K562 (cell line): ENCODE data around the gene ZBTB14. TPM values are rescaled to one million over a fixed set of nuclear protein-coding genes. Genes with fewer than 3 reads are reported as not detected.

ENCODE experiments used
- ARHGAP35 ChIP-seq: fragments of 450-650 bp; IDR thresholded peaks from 2 replicates; pipeline ENCODE4 v1.6.1; 2018; ENCODE audit not compliant: partially characterized antibody
- ELF4 ChIP-seq: fragments of 450-650 bp; formaldehyde crosslinking; IDR thresholded peaks from 2 replicates; pipeline ENCODE4 v1.4.0; 2022; ENCODE audit warnings: missing genetic modification characterization
- GATAD2A ChIP-seq: fragments of 450-650 bp; IDR thresholded peaks from 2 replicates; pipeline ENCODE4 v1.6.1; 2017
- MAFG ChIP-seq: fragments of 450-650 bp; conservative IDR thresholded peaks from 2 replicates; pipeline ENCODE4 v1.6.1; 2016; ENCODE audit warnings: missing genetic modification characterization, missing compliant biosample characterization
- NBN ChIP-seq: fragments of 450-650 bp; IDR thresholded peaks from 2 replicates; pipeline ENCODE4 v1.6.1; 2016; ENCODE audit warnings: low read depth, mild to moderate bottlenecking
- PCBP1 ChIP-seq: fragments of 200-400 bp; formaldehyde crosslinking; IDR thresholded peaks from 2 replicates; pipeline ENCODE4 v1.6.1; 2018; ENCODE audit warnings: mild to moderate bottlenecking, low read depth, low read length; ENCODE audit not compliant: poor library complexity, severe bottlenecking
- PML ChIP-seq: IDR thresholded peaks from 2 replicates; pipeline ENCODE4 v1.6.1; 2012; ENCODE audit warnings: low read length, inconsistent platforms
- PURB ChIP-seq: sonication (generic); formaldehyde crosslinking; IDR thresholded peaks from 2 replicates; pipeline ENCODE4 v1.9.0; 2021; ENCODE audit warnings: low read depth, mild to moderate bottlenecking, missing genetic modification reagents
- SMARCA4 ChIP-seq: fragments of 450-650 bp; IDR thresholded peaks from 2 replicates; pipeline ENCODE4 v1.6.1; 2016
- SMARCE1 ChIP-seq: fragments of 450-650 bp; IDR thresholded peaks from 2 replicates; pipeline ENCODE4 v1.7.1; 2016; ENCODE audit warnings: mild to moderate bottlenecking
- TRIM28 ChIP-seq: fragments of 450-650 bp; IDR thresholded peaks from 2 replicates; pipeline ENCODE4 v1.6.1; 2017
- U2AF1 ChIP-seq: fragments of 200-400 bp; formaldehyde crosslinking; optimal IDR thresholded peaks from 2 replicates; pipeline ENCODE3; 2017; ENCODE audit warnings: mild to moderate bottlenecking, low read depth, low read length, moderate library complexity
- ZNF197 ChIP-seq: fragments of 200-800 bp; sonication (Bioruptor generic); IDR thresholded peaks from 2 replicates; pipeline ENCODE4 v1.6.1; 2016; ENCODE audit warnings: low read depth, missing genetic modification characterization, missing compliant biosample characterization
- ZNF224 ChIP-seq: sonication (generic); formaldehyde crosslinking; IDR thresholded peaks from 2 replicates; pipeline ENCODE4 v1.8.0; 2022; ENCODE audit warnings: mild to moderate bottlenecking, missing genetic modification reagents
- ZNF644 ChIP-seq: fragments of 200-800 bp; sonication (Bioruptor generic); IDR thresholded peaks from 2 replicates; pipeline ENCODE4 v1.6.1; 2016; ENCODE audit warnings: low read depth, missing genetic modification characterization, missing compliant biosample characterization
- polyA plus RNA-seq, 8 experiments: library from polyadenylated mRNA; depleted of rRNA in 4 of 8; stranded (reverse) in 5 of 8; unstranded in 3 of 8; fragments of >200 nt; fragmentation: Nextera tagmentation in 2 of 8; fragmentation: Illumina TruSeq in 1 of 8; extraction: Ambion mirVana in 2 of 8; extraction: Trizol in 1 of 8; gene quantifications; 2 replicates each; pipeline versions ENCODE4 v1.2.1 to v1.2.3, GENCODE V29; 2011 to 2014; ENCODE audit warnings: inconsistent platforms in 1 of 8, missing spikeins in 1 of 8
- total RNA-seq, 7 experiments: library from RNA; depleted of rRNA in 6 of 7; stranded (reverse); fragments of >200 nt in 6 of 7; fragmentation: Illumina TruSeq in 2 of 7; extraction: Trizol in 2 of 7; gene quantifications; 2 replicates each; pipeline versions ENCODE4 v1.2.1 to v1.2.3, GENCODE V29; 2011 to 2021; ENCODE audit warnings: low replicate concordance in 1 of 7
- TF ChIP-seq, protein P1 (sequence below): fragments of 250-450 bp; sonication (Bioruptor Pico); IDR thresholded peaks from 2 replicates; pipeline ENCODE4 v1.4.0; 2020; ENCODE audit warnings: borderline replicate concordance
- TF ChIP-seq, protein P2 (sequence below): sonication (generic); formaldehyde crosslinking; IDR thresholded peaks from 2 replicates; pipeline ENCODE4 v1.8.0; 2022; ENCODE audit warnings: missing genetic modification reagents, mild to moderate bottlenecking, borderline replicate concordance
- TF ChIP-seq, protein P3 (sequence below): fragments of 450-650 bp; IDR thresholded peaks from 2 replicates; pipeline ENCODE4 v1.6.1; 2014; ENCODE audit warnings: low read depth, mild to moderate bottlenecking, moderate library complexity, borderline replicate concordance
- TF ChIP-seq, protein P4 (sequence below), 2 experiments: fragments of 450-650 bp; IDR thresholded peaks; 2 replicates each; pipeline ENCODE4 v1.6.1; 2016

Gene ZBTB14
- total and polyA plus RNA-seq, 9 of the 15 experiments (the other 6 are each of a cell fraction or from before 2014, with no cell fraction given) = 2.8 to 12.6 (median 9.0) TPM

DNA sequence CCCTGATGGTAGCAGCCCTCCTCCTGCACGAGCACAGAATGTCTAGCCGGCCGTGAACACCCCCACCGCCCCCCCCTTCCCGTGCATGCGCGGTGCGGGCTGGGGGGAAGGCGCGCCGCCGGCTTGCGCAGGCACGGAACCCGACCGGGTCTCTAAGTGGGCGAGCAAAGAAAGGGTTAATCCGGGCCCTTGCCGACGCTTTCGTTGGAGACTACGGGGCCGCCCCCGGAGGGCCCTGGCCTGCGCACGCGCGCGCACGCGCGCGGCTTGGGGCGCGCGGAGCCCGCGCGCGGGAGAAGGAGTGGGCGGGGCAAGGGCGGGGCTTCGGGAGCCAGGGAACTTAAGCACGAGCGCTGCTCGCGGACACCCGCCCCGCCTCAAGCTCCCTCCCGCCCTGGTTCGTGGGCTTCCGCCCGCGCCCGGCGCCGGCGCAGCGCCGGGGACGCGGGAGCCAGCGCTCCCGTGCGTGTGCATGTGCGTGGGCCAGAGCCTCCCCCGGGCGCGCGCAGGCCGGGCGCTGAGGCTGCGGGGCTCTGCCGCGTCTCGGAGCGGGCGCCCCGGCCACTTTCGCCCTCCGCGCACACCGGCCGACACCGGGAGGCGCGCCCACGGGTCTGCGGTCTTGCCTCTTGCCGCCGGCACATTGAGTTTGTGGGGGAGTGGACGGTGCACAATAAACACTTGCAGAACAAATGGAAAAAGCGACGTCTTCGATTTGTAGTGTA, 617 bp upstream of the ZBTB14 start (continued):
- TF ChIP-seq, protein P1, sequence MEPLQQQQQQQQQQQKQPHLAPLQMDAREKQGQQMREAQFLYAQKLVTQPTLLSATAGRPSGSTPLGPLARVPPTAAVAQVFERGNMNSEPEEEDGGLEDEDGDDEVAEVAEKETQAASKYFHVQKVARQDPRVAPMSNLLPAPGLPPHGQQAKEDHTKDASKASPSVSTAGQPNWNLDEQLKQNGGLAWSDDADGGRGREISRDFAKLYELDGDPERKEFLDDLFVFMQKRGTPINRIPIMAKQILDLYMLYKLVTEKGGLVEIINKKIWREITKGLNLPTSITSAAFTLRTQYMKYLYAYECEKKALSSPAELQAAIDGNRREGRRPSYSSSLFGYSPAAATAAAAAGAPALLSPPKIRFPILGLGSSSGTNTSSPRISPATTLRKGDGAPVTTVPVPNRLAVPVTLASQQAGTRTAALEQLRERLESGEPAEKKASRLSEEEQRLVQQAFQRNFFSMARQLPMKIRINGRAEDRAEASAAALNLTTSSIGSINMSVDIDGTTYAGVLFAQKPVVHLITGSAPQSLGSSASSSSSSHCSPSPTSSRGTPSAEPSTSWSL (CRISPR knock-in tag) = no peak
- TF ChIP-seq, protein P2, sequence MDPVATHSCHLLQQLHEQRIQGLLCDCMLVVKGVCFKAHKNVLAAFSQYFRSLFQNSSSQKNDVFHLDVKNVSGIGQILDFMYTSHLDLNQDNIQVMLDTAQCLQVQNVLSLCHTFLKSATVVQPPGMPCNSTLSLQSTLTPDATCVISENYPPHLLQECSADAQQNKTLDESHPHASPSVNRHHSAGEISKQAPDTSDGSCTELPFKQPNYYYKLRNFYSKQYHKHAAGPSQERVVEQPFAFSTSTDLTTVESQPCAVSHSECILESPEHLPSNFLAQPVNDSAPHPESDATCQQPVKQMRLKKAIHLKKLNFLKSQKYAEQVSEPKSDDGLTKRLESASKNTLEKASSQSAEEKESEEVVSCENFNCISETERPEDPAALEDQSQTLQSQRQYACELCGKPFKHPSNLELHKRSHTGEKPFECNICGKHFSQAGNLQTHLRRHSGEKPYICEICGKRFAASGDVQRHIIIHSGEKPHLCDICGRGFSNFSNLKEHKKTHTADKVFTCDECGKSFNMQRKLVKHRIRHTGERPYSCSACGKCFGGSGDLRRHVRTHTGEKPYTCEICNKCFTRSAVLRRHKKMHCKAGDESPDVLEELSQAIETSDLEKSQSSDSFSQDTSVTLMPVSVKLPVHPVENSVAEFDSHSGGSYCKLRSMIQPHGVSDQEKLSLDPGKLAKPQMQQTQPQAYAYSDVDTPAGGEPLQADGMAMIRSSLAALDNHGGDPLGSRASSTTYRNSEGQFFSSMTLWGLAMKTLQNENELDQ (CRISPR knock-in tag) = no peak
- 0 out of 2 replicates have a peak, but pooled peaks have one; percentile 17 for TF ChIP-seq GATAD2A
- TF ChIP-seq, protein P3, sequence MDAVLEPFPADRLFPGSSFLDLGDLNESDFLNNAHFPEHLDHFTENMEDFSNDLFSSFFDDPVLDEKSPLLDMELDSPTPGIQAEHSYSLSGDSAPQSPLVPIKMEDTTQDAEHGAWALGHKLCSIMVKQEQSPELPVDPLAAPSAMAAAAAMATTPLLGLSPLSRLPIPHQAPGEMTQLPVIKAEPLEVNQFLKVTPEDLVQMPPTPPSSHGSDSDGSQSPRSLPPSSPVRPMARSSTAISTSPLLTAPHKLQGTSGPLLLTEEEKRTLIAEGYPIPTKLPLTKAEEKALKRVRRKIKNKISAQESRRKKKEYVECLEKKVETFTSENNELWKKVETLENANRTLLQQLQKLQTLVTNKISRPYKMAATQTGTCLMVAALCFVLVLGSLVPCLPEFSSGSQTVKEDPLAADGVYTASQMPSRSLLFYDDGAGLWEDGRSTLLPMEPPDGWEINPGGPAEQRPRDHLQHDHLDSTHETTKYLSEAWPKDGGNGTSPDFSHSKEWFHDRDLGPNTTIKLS = 0 out of 2 replicates have a peak, but pooled peaks have one; percentile 11
- TF ChIP-seq SMARCA4 = no peak
- no peak for TF ChIP-seq NBN
- peak; percentile 30; the same call in 1 of the 2 replicates for TF ChIP-seq PML
- no peak for TF ChIP-seq ARHGAP35
- TF ChIP-seq, protein P4, sequence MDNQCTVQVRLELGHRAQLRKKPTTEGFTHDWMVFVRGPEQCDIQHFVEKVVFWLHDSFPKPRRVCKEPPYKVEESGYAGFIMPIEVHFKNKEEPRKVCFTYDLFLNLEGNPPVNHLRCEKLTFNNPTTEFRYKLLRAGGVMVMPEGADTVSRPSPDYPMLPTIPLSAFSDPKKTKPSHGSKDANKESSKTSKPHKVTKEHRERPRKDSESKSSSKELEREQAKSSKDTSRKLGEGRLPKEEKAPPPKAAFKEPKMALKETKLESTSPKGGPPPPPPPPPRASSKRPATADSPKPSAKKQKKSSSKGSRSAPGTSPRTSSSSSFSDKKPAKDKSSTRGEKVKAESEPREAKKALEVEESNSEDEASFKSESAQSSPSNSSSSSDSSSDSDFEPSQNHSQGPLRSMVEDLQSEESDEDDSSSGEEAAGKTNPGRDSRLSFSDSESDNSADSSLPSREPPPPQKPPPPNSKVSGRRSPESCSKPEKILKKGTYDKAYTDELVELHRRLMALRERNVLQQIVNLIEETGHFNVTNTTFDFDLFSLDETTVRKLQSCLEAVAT (IDR thresholded peaks at IDR 0.05) = no peak
- TF ChIP-seq TRIM28 = no peak
- TF ChIP-seq ZNF644 (tag) = peak; percentile 100
- TF ChIP-seq U2AF1 = no peak
- no peak for TF ChIP-seq ZNF224
- TF ChIP-seq ELF4 (CRISPR knock-in tag) = 0 out of 2 replicates have a peak, but pooled peaks have one; percentile 47
- TF ChIP-seq MAFG (tag) = no peak
- peak; percentile 99 for TF ChIP-seq ZNF197 (CRISPR knock-in tag)
- no peak for TF ChIP-seq SMARCE1
- peak; percentile 57 for TF ChIP-seq PCBP1
- no peak for TF ChIP-seq PURB (CRISPR knock-in tag)
